ENCODE results near the gene IL17RC. TPM values are rescaled to one million over a fixed set of nuclear protein-coding genes. Genes with fewer than 3 reads are reported as not detected.

The IL17RC gene
- total RNA-seq, 1 experiment from 2014 or later, result 23.6 TPM

DNA sequence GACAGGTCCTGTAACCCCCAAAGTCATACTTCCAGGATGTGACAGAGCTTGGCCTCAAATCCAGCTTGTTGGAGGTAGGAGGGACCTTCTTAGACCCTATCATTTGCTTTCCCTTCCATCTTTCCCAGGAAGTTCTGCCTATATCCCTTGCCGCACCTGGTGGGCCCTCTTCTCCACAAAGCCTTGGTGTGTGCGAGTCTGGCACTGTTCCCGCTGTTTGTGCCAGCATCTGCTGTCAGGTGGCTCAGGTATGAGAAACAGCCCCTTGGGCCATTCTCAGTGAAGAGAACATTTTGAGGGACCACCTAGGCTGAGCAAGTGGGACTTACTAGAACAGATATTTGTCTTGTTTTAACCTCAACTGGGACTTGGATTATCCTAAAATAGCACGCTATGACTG lies 13.0 kb upstream of the IL17RC start:
- TF ChIP-seq TCF7L2 (IDR thresholded peaks at IDR 0.05; ENCODE audit: low read depth, low read length) (no peak), SIN3A (IDR thresholded peaks at IDR 0.05; ENCODE audit: borderline replicate concordance, insufficient read depth, low read depth, low read length) (no peak)
- Histone ChIP-seq H3K4me3 (ENCODE audit: low read depth in 2 of 2, low read length in 2 of 2) (no peak overlapping the region), H3K27me3 (ENCODE audit: control insufficient read depth, insufficient read depth, low read length) (no peaks in the 10 kb centered on the region), H3K36me3 (ENCODE audit: control insufficient read depth, insufficient read depth, low read length) (no peaks in the 10 kb centered on the region), H3K4me1 (ENCODE audit: control insufficient read depth, insufficient read depth, low read length) (peaks cover 2% of the 10 kb centered on the region; the same call in 1 of the 2 replicates), H3K9me3 (ENCODE audit: control insufficient read depth, insufficient read depth, low read depth, low read length) (no peaks in the 10 kb centered on the region), H3K27ac (ENCODE audit: low read length) (no peak overlapping the region)
- intact Hi-C loops (cut with micrococcal nuclease; ENCODE audit: unreplicated experiment) (no loop called here), in situ Hi-C loops (cut with HindIII; ENCODE audit: low pct_unique_long_range_greater_than_20kb, low sequenced_read_pairs) (no loop called here)
- BruUV-seq (replicated peaks), result no TSS peak
- DNase-seq (ENCODE audit: low read depth, low spot score) (no peak), ATAC-seq (no peak)
- POLR2A ChIA-PET, result no interaction called here
- CTCF ChIA-PET, result no interaction called here

DNA sequence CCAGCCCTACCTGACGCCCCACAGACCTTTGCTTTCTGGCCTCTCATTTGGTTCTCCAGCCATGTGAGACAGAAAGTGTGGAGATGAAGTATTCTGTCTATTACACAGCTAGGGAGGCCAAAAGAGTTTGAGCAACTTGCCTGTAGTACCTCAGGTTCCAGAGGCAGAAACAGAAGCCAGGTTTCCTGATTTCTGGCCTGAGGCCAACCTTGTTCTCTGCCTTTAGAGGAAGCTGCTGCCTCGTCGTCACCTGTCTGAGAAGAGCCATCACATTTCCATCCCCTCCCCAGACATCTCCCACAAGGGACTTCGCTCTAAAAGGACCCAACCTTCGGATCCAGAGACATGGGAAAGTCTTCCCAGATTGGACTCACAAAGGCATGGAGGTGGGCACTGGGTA lies 10.4 kb upstream of the IL17RC start:
- ChIA-PET CTCF (no interaction called here), POLR2A (no interaction called here)
- ATAC-seq, result no peak
- TF ChIP-seq, protein P1, sequence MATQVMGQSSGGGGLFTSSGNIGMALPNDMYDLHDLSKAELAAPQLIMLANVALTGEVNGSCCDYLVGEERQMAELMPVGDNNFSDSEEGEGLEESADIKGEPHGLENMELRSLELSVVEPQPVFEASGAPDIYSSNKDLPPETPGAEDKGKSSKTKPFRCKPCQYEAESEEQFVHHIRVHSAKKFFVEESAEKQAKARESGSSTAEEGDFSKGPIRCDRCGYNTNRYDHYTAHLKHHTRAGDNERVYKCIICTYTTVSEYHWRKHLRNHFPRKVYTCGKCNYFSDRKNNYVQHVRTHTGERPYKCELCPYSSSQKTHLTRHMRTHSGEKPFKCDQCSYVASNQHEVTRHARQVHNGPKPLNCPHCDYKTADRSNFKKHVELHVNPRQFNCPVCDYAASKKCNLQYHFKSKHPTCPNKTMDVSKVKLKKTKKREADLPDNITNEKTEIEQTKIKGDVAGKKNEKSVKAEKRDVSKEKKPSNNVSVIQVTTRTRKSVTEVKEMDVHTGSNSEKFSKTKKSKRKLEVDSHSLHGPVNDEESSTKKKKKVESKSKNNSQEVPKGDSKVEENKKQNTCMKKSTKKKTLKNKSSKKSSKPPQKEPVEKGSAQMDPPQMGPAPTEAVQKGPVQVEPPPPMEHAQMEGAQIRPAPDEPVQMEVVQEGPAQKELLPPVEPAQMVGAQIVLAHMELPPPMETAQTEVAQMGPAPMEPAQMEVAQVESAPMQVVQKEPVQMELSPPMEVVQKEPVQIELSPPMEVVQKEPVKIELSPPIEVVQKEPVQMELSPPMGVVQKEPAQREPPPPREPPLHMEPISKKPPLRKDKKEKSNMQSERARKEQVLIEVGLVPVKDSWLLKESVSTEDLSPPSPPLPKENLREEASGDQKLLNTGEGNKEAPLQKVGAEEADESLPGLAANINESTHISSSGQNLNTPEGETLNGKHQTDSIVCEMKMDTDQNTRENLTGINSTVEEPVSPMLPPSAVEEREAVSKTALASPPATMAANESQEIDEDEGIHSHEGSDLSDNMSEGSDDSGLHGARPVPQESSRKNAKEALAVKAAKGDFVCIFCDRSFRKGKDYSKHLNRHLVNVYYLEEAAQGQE (IDR thresholded peaks at IDR 0.05; ENCODE audit: insufficient read depth in 1 of 2, low read depth in 2 of 2, low read length in 1 of 2), result no peak
- TF ChIP-seq SIN3A (IDR thresholded peaks at IDR 0.05; ENCODE audit: borderline replicate concordance, insufficient read depth, low read depth, low read length) (no peak), POLR2AphosphoS5 (IDR thresholded peaks at IDR 0.05; ENCODE audit: low read depth, low read length) (no peak), TCF7L2 (IDR thresholded peaks at IDR 0.05; ENCODE audit: low read depth, low read length) (no peak)
- TF ChIP-seq, protein P2, sequence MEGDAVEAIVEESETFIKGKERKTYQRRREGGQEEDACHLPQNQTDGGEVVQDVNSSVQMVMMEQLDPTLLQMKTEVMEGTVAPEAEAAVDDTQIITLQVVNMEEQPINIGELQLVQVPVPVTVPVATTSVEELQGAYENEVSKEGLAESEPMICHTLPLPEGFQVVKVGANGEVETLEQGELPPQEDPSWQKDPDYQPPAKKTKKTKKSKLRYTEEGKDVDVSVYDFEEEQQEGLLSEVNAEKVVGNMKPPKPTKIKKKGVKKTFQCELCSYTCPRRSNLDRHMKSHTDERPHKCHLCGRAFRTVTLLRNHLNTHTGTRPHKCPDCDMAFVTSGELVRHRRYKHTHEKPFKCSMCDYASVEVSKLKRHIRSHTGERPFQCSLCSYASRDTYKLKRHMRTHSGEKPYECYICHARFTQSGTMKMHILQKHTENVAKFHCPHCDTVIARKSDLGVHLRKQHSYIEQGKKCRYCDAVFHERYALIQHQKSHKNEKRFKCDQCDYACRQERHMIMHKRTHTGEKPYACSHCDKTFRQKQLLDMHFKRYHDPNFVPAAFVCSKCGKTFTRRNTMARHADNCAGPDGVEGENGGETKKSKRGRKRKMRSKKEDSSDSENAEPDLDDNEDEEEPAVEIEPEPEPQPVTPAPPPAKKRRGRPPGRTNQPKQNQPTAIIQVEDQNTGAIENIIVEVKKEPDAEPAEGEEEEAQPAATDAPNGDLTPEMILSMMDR (IDR thresholded peaks at IDR 0.05), result no peak
- Histone ChIP-seq H3K27ac (ENCODE audit: low read length) (no peak overlapping the region), H3K4me3 (ENCODE audit: low read depth in 2 of 2, low read length in 2 of 2) (no peak overlapping the region), H3K36me3 (ENCODE audit: control insufficient read depth, insufficient read depth, low read length) (no peaks in the 10 kb centered on the region), H3K4me1 (ENCODE audit: control insufficient read depth, insufficient read depth, low read length) (0 out of 2 replicates have a peak, but pooled peaks cover 2% of the 10 kb centered on the region), H3K27me3 (ENCODE audit: control insufficient read depth, insufficient read depth, low read length) (no peaks in the 10 kb centered on the region), H3K9me3 (ENCODE audit: control insufficient read depth, insufficient read depth, low read depth, low read length) (no peaks in the 10 kb centered on the region)
- in situ Hi-C loops (cut with HindIII; ENCODE audit: low pct_unique_long_range_greater_than_20kb, low sequenced_read_pairs) (no loop called here), intact Hi-C loops (cut with micrococcal nuclease; ENCODE audit: unreplicated experiment) (no loop called here)
- DNase-seq (ENCODE audit: low read depth, low spot score), result no peak
- no TSS peak for BruUV-seq (replicated peaks)

DNA sequence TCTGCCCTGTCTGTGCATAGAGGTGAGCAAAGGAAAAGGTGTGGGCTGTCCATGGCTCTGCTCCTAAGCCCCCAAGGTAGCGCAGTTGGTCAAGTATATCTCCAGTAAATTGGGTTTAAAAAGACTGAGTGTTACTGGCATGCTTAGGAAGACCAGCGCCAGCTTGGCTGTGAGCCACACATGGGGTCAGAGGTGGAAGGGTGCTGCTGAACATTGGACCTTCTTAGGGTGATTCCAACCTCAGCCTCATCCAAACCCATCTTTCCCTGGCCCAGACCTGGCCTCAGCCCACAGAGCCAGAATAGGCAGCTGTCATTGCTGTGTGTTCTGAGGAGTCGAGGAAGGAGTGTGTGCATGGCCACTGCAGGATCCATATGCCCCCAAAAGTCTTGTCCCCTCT lies 8.6 kb upstream of the IL17RC start:
- no peaks in the 10 kb centered on the region for H3K9me3 ChIP-seq (ENCODE audit: control insufficient read depth, insufficient read depth, low read depth, low read length)
- no TSS peak for BruUV-seq (replicated peaks)
- no peaks in the 10 kb centered on the region for H3K27me3 ChIP-seq (ENCODE audit: control insufficient read depth, insufficient read depth, low read length)
- no peaks in the 10 kb centered on the region for H3K36me3 ChIP-seq (ENCODE audit: control insufficient read depth, insufficient read depth, low read length)
- POLR2A ChIA-PET, result no interaction called here
- H3K4me3 ChIP-seq (ENCODE audit: low read depth in 2 of 2, low read length in 2 of 2), result no peak overlapping the region
- ATAC-seq (no peak), DNase-seq (ENCODE audit: low read depth, low spot score) (no peak)
- in situ Hi-C loops (cut with HindIII; ENCODE audit: low pct_unique_long_range_greater_than_20kb, low sequenced_read_pairs), result no loop called here
- H3K27ac ChIP-seq (ENCODE audit: low read length), result no peak overlapping the region
- H3K4me1 ChIP-seq (ENCODE audit: control insufficient read depth, insufficient read depth, low read length), result 0 out of 2 replicates have a peak, but pooled peaks cover under 1% of the 10 kb centered on the region
- intact Hi-C loops (cut with micrococcal nuclease; ENCODE audit: unreplicated experiment), result no loop called here
- CTCF ChIA-PET, result no interaction called here
- no peak for TF ChIP-seq TCF7L2 (IDR thresholded peaks at IDR 0.05; ENCODE audit: low read depth, low read length)
- no peak for TF ChIP-seq SIN3A (IDR thresholded peaks at IDR 0.05; ENCODE audit: borderline replicate concordance, insufficient read depth, low read depth, low read length)

Measured in Panc1 (cell line).